H1 (cell line): ENCODE results near the gene TRIM14.

ENCODE experiments used
- CEBPB ChIP-seq: IDR thresholded peaks from 2 replicates; pipeline ENCODE4 v1.6.1; 2012; ENCODE audit warnings: low read depth, low read length
- CHD2 ChIP-seq: IDR thresholded peaks from 2 replicates; pipeline ENCODE4 v1.6.1; 2012; ENCODE audit warnings: low read length, improper control_type of control experiment
- JUN ChIP-seq: IDR thresholded peaks from 2 replicates; pipeline ENCODE4 v1.6.1; 2011; ENCODE audit warnings: low read depth, mild to moderate bottlenecking, improper control_type of control experiment, low read length
- JUND ChIP-seq: IDR thresholded peaks from 2 replicates; pipeline ENCODE4 v1.6.1; 2011; ENCODE audit warnings: mild to moderate bottlenecking, improper control_type of control experiment, low read length
- POLR2A ChIP-seq, 2 experiments: IDR thresholded peaks; 1 replicate in 1 of 2; 2 replicates in 1 of 2; pipeline ENCODE4 v1.6.1; 2011; ENCODE audit warnings: low read depth in 2 of 2, low read length in 2 of 2, mild to moderate bottlenecking in 2 of 2; ENCODE audit errors: control extremely low read depth in 1 of 2
- RAD21 ChIP-seq, 2 experiments: IDR thresholded peaks in 1 of 2; conservative IDR thresholded peaks in 1 of 2; 2 replicates each; pipeline ENCODE4 v1.6.1; 2011; ENCODE audit warnings: low read depth in 2 of 2, low read length in 2 of 2, improper control_type of control experiment in 1 of 2, inconsistent platforms in 1 of 2, mild to moderate bottlenecking in 1 of 2, moderate library complexity in 1 of 2
- RBBP5 ChIP-seq: IDR thresholded peaks from 2 replicates; pipeline ENCODE4 v1.7.1; 2012; ENCODE audit warnings: low read depth, mild to moderate bottlenecking, inconsistent platforms, low read length, moderate library complexity, borderline replicate concordance
- RFX5 ChIP-seq: IDR thresholded peaks from 2 replicates; pipeline ENCODE4 v1.6.1; 2011; ENCODE audit warnings: low read depth, low read length, improper control_type of control experiment, borderline replicate concordance
- RNF2 ChIP-seq: fragments of 200-900, 300-1000 bp; sonication (generic); IDR thresholded peaks from 2 replicates; pipeline ENCODE4 v1.7.1; 2016; ENCODE audit warnings: borderline replicate concordance, low read depth, mild to moderate bottlenecking, antibody characterized with exemption, low read length; ENCODE audit not compliant: poor library complexity, severe bottlenecking; ENCODE audit errors: missing control alignments
- YY1 ChIP-seq: IDR thresholded peaks from 2 replicates; pipeline ENCODE4 v1.6.1; 2011; ENCODE audit warnings: low read depth, mild to moderate bottlenecking, low read length
- TF ChIP-seq, protein P1 (sequence below): IDR thresholded peaks from 2 replicates; pipeline ENCODE4 v1.6.1; 2012; ENCODE audit warnings: inconsistent platforms
- TF ChIP-seq, protein P2 (sequence below), 3 experiments: IDR thresholded peaks; 1 replicate in 2 of 3; 2 replicates in 1 of 3; pipeline versions ENCODE4 v1.5.1 to v1.6.1; 2011; ENCODE audit warnings: low read length in 3 of 3, mild to moderate bottlenecking in 3 of 3, inconsistent platforms in 2 of 3, low read depth in 1 of 3, moderate library complexity in 1 of 3; ENCODE audit not compliant: insufficient read depth in 1 of 3; ENCODE audit errors: control extremely low read depth in 1 of 3
- TF ChIP-seq, protein P3 (sequence below): IDR thresholded peaks from 2 replicates; pipeline ENCODE4 v1.6.1; 2011; ENCODE audit warnings: low read depth, mild to moderate bottlenecking, low read length; ENCODE audit not compliant: insufficient read depth

- no peak for TF ChIP-seq YY1
- TF ChIP-seq RAD21 (IDR thresholded peaks at IDR 0.05 in 1 of 2, conservative IDR thresholded peaks at IDR 0.05 in 1 of 2; ENCODE audit: low read depth in 2 of 2, low read length in 2 of 2): no peak
- no peak for TF ChIP-seq RFX5
- no peak for TF ChIP-seq POLR2A (IDR thresholded peaks at IDR 0.05; ENCODE audit: control extremely low read depth in 1 of 2, low read depth in 2 of 2, low read length in 2 of 2)
- TF ChIP-seq, protein P1, sequence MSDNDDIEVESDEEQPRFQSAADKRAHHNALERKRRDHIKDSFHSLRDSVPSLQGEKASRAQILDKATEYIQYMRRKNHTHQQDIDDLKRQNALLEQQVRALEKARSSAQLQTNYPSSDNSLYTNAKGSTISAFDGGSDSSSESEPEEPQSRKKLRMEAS: no peak
- TF ChIP-seq, protein P2, sequence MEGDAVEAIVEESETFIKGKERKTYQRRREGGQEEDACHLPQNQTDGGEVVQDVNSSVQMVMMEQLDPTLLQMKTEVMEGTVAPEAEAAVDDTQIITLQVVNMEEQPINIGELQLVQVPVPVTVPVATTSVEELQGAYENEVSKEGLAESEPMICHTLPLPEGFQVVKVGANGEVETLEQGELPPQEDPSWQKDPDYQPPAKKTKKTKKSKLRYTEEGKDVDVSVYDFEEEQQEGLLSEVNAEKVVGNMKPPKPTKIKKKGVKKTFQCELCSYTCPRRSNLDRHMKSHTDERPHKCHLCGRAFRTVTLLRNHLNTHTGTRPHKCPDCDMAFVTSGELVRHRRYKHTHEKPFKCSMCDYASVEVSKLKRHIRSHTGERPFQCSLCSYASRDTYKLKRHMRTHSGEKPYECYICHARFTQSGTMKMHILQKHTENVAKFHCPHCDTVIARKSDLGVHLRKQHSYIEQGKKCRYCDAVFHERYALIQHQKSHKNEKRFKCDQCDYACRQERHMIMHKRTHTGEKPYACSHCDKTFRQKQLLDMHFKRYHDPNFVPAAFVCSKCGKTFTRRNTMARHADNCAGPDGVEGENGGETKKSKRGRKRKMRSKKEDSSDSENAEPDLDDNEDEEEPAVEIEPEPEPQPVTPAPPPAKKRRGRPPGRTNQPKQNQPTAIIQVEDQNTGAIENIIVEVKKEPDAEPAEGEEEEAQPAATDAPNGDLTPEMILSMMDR (IDR thresholded peaks at IDR 0.05; ENCODE audit: control extremely low read depth in 1 of 3, insufficient read depth in 1 of 3, low read depth in 1 of 3, low read length in 3 of 3): no peak
- TF ChIP-seq RBBP5: no peak
- peak; percentile 93 for TF ChIP-seq CEBPB
- TF ChIP-seq, protein P3, sequence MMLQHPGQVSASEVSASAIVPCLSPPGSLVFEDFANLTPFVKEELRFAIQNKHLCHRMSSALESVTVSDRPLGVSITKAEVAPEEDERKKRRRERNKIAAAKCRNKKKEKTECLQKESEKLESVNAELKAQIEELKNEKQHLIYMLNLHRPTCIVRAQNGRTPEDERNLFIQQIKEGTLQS: no peak
- no peak for TF ChIP-seq RNF2
- TF ChIP-seq CHD2: no peak
- no peak for TF ChIP-seq JUN
- no peak for TF ChIP-seq JUND
Measured at GRCh38 chr9:98146101-98146991, 27.3 kb upstream of the TRIM14 start.
